ENCODE data around the gene KCNAB2.

- TF ChIP-seq CTCF (IDR thresholded peaks at IDR 0.05; ENCODE audit: low read depth, low read length) (no peak), EZH2phosphoT487 (IDR thresholded peaks at IDR 0.05; ENCODE audit: low read depth) (no peak)
Measured at GRCh38 chr1:6094801-6095505, 49.3 kb downstream of the KCNAB2 start.

All from OCI-LY3 (cell line).